ENCODE data around the gene PREX1. TPM values are rescaled to one million over a fixed set of nuclear protein-coding genes. Genes with fewer than 3 reads are reported as not detected.

The PREX1 gene
- total RNA-seq, 1 donor from 2014 or later, result 20.8 TPM

DNA sequence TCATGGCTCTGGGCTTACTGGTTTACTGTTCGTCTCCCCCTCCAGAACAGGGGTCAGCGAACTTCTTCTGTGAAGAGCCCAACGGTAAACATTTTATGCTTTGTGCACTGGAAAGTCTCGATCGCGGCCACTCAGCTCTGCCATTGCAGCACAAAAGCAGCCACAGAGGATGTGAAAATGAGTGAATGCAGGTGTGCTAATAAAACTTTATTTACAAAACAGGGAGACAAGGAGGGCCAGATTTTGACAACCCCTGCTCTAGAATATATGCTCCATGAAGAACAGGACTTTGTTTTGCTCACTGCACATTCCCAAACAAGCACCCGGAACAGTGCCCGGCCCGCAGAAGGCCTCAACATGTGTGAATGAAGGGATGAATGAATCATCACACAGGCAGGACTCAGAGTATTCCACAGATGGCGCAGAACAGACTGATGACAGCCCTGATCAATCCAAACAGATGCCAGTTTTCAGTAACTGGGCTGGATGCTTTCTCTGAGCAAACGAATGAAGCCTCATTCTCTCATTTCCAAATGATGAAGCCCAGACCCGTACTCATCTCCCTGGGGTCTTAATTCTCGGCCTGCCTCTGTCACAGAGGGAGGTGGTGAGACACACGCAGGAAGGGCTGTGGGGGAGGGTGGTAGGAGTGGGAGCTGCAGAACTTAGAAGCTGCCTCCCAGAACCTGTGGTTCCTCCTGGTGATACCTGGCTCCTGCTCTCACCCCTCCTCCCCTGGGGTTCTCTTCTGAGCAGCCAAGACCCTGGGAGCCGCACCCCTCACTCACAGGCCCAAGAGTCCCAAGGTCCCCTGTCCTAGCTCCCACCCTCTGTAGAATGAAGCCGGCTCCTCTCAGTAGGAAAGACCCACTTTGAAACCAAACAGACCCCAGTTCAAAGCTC, 196.4 kb downstream of the PREX1 start:
- Mint-ChIP-seq H3K9me3 (no peaks in the 10 kb centered on the region), H3K36me3 (no peaks in the 10 kb centered on the region), H3K4me1 (ENCODE audit: unreplicated experiment) (peaks cover 8% of the 10 kb centered on the region), H3K27ac (no peak overlapping the region), H3K4me3 (no peak overlapping the region), H3K27me3 (peaks cover 4% of the 10 kb centered on the region)
- no peak for DNase-seq (ENCODE audit: extremely low spot score, unreplicated experiment)
- TF ChIP-seq, protein P1, sequence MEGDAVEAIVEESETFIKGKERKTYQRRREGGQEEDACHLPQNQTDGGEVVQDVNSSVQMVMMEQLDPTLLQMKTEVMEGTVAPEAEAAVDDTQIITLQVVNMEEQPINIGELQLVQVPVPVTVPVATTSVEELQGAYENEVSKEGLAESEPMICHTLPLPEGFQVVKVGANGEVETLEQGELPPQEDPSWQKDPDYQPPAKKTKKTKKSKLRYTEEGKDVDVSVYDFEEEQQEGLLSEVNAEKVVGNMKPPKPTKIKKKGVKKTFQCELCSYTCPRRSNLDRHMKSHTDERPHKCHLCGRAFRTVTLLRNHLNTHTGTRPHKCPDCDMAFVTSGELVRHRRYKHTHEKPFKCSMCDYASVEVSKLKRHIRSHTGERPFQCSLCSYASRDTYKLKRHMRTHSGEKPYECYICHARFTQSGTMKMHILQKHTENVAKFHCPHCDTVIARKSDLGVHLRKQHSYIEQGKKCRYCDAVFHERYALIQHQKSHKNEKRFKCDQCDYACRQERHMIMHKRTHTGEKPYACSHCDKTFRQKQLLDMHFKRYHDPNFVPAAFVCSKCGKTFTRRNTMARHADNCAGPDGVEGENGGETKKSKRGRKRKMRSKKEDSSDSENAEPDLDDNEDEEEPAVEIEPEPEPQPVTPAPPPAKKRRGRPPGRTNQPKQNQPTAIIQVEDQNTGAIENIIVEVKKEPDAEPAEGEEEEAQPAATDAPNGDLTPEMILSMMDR (conservative IDR thresholded peaks at IDR 0.05), result no peak

DNA sequence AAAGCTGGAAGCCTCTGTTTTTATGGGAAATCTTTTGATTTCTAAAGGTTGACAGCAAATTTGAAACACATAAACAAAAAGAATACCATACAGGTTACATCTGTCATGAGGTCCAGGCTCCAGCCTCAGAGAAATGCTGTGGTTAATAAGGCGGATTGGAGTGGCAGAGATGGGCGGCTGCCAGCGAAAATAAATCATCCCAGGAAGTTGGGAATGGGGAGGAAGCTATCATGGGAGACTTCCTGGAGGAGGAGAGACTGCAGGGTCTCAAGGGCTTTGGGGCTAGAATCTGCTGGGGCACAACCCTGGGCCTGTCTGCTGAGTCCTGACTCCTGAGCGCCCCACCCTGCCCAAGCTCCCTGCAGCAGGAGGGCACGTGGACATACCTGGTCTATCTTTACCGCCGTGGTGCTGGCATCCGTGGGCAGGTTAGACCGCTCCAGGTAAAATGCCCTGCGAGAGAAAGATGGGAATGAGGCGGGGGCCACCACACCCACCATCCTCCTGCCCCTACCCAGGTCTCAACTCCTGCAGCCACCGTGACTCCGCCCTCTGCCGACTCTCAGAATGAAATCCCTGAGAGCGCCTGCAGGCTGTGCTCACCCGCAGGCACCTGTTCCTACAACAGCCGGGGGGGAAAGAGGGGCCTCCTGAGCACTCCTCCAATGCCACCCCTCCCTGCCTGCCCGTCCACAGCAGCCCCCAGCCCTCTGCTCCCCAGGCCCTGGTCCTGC, 197.3 kb downstream of the PREX1 start:
- TF ChIP-seq, protein P1 (conservative IDR thresholded peaks at IDR 0.05), result no peak
- Mint-ChIP-seq H3K4me1 (ENCODE audit: unreplicated experiment) (peaks cover 8% of the 10 kb centered on the region), H3K27ac (no peak overlapping the region), H3K4me3 (no peak overlapping the region), H3K27me3 (peaks cover 1% of the 10 kb centered on the region), H3K9me3 (no peaks in the 10 kb centered on the region), H3K36me3 (no peaks in the 10 kb centered on the region)
- DNase-seq (ENCODE audit: extremely low spot score, unreplicated experiment), result no peak

DNA sequence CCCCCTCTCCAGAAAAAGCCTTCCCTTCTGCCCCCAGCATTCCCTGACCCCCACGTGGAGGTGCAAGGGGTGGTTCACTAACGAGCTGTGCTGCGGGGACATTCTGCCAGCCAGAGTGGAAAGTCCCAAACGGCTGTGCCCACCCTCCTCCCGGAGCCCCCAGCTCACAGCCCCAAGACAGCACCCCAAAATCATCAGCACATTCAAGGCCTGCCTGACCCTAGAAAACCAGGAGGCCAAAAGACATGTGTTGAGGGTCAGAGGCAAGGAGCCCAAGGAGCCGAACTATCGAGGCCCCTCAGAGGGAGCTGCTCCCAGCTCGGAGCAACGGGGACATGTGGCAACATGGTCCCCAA, 197.9 kb downstream of the PREX1 start:
- Mint-ChIP-seq H3K27me3 (no peaks in the 10 kb centered on the region), H3K4me1 (ENCODE audit: unreplicated experiment) (peaks cover 8% of the 10 kb centered on the region), H3K27ac (no peak overlapping the region), H3K36me3 (no peaks in the 10 kb centered on the region), H3K9me3 (no peaks in the 10 kb centered on the region), H3K4me3 (no peak overlapping the region)
- TF ChIP-seq, protein P1 (conservative IDR thresholded peaks at IDR 0.05), result no peak
- DNase-seq (ENCODE audit: extremely low spot score, unreplicated experiment), result no peak

DNA sequence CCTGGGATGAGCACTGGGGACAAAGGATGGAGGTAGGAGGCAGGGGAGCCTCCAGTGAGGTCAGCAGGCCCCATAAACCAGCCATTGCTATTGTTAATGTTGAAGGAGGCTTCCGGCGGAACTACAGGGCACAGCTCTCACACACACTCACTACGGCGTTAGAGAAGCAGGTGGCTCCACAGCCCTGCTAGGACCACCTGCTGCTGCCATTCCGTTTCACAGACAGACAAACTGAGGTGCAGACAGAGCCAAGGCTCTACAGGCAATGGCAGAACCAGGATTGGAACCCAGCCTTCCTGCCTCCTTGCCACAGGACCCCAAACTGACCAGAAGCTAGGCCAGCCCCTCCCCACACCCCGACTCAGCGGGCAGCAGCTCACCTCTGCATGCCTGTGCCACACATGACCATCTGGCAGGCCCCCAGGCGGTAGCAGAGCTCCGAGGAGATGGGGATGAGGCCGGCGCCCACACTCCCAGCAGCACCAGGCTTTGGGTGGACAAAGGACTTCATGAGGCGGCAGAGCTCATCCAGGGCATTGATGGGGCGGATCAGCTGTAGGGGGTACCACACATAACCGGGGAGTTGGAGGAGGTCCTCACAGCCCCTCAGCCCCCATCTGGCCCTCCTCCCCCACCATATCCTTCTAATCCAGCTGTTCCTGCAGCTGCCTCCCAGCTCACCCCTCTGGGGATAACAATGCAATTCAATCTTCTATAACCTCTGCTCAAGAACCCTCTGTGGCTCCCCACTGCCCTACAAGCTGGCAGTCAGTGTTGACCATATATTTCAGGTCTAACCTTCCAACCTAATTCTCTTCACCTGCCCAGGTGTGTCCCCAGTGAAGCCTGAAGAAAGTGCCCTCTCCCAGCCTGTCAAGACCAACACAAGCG, 198.5 kb downstream of the PREX1 start:
- H3K4me1 Mint-ChIP-seq (ENCODE audit: unreplicated experiment), result peaks cover 8% of the 10 kb centered on the region
- no peaks in the 10 kb centered on the region for H3K9me3 Mint-ChIP-seq

DNA sequence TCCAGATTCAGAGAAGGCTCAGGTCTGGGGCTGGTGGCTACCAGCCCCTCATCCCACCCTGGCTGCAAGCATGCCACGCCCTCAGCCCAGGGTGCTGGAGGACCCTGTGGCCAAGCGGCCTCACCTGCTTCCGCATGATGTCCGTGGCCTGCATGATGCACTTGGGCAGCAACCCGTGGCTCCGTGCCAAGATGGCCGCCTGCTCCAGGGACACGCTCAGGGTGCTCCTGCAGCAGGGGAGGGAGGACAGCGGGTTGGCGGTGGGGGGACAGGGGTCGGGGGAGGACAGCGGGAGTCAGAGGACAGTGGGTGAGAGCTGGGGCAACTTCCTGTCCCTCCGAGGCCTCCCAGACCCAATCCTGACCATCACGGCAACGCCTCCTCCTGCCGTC, 200.1 kb downstream of the PREX1 start:
- no peaks in the 10 kb centered on the region for H3K9me3 Mint-ChIP-seq
- TF ChIP-seq, protein P1 (conservative IDR thresholded peaks at IDR 0.05), result no peak
- H3K4me3 Mint-ChIP-seq, result no peak overlapping the region
- H3K36me3 Mint-ChIP-seq, result no peaks in the 10 kb centered on the region
- H3K27me3 Mint-ChIP-seq, result no peaks in the 10 kb centered on the region
- no peak for DNase-seq (ENCODE audit: extremely low spot score, unreplicated experiment)
- no peak overlapping the region for H3K27ac Mint-ChIP-seq
- peaks cover 11% of the 10 kb centered on the region for H3K4me1 Mint-ChIP-seq (ENCODE audit: unreplicated experiment)

More for the DNA sequence above, 198.5 kb downstream of the PREX1 start:
- Mint-ChIP-seq H3K27ac (no peak overlapping the region), H3K36me3 (no peaks in the 10 kb centered on the region), H3K27me3 (no peaks in the 10 kb centered on the region), H3K4me3 (no peak overlapping the region)
- no peak for DNase-seq (ENCODE audit: extremely low spot score, unreplicated experiment)
- TF ChIP-seq, protein P1 (conservative IDR thresholded peaks at IDR 0.05), result no peak

Measured in type B pancreatic cell (in vitro differentiated cells).